K562 (cell line): ENCODE measurements around the gene PRKAG1. TPM values are rescaled to one million over a fixed set of nuclear protein-coding genes. Genes with fewer than 3 reads are reported as not detected.

Experiments used
- ATAC-seq: fragments of 200-7000 bp; cut with Tn5 transposase; 3 replicates; pipeline ENCODE4 v1.9.1; 2020; ENCODE audit warnings: moderate library complexity
- BruUV-seq: library from RNA; stranded (reverse); fragments of 400-500 nt; replicated peaks from 2 replicates; lab custom pipeline; 2021; lab: Mats Ljungman, UMichigan
- CTCF ChIA-PET: fragments of 300-600 bp; formaldehyde crosslinking; extraction: SDS; loops from one replicate; lab custom pipeline; 2021; ENCODE audit warnings: low intra/inter-chr PET ratio; lab: Yijun Ruan, JAX
- POLR2A ChIA-PET: fragments of 300-600, 350-650 bp; sonication (Branson Sonifier 250); formaldehyde crosslinking; extraction: SDS; loops from one replicate; lab custom pipeline; 2021; ENCODE audit warnings: antibody characterized with exemption, inconsistent platforms; lab: Yijun Ruan, JAX
- DNase-seq, 4 experiments: peaks; one replicate each; pipeline versions ENCODE4 v3.0.0 to v3.0.0-alpha.2; 2011 to 2018; ENCODE audit warnings: low spot score in 3 of 4, mixed read lengths in 3 of 4; ENCODE audit errors: extremely low read depth in 1 of 4
- FAIRE-seq: peaks from 2 replicates; lab custom pipeline; 2011; peaks lifted over from hg19 to GRCh38; lab: Jason Lieb, UNC
- H2AFZ ChIP-seq: 2 replicates; pipeline ENCODE4 v1.6.0; 2011; ENCODE audit warnings: low read depth, low read length, control low read depth, inconsistent platforms
- H3K27ac ChIP-seq: fragments of 200-600 bp; 3 replicates; pipeline ENCODE4 v1.8.0; 2011; ENCODE audit warnings: low read depth, mild to moderate bottlenecking, control low read depth, inconsistent platforms, low read length, moderate library complexity, mixed read lengths; ENCODE audit errors: extremely low read depth
- H3K27me3 ChIP-seq, 2 experiments: fragments of 300-600 bp in 1 of 2; 2 replicates in 1 of 2; 3 replicates in 1 of 2; pipeline versions ENCODE4 v1.6.0 to v1.8.0; 2011; ENCODE audit warnings: inconsistent platforms in 2 of 2, low read length in 2 of 2, mild to moderate bottlenecking in 1 of 2, mixed read lengths in 1 of 2, moderate library complexity in 1 of 2; ENCODE audit not compliant: control insufficient read depth in 2 of 2, insufficient read depth in 2 of 2
- H3K36me3 ChIP-seq: fragments of 300-600 bp; 3 replicates; pipeline ENCODE4 v1.8.0; 2011; ENCODE audit warnings: mild to moderate bottlenecking, low read length, inconsistent platforms; ENCODE audit not compliant: control insufficient read depth, insufficient read depth
- H3K4me1 ChIP-seq, 2 experiments: fragments of 200-600 bp in 1 of 2; replicated peaks in 1 of 2; 2 replicates in 1 of 2; 3 replicates in 1 of 2; pipeline versions ENCODE4 v1.5.1 to v1.8.0; 2011; ENCODE audit warnings: inconsistent platforms in 2 of 2, low read length in 2 of 2, mild to moderate bottlenecking in 1 of 2, mixed read lengths in 1 of 2, moderate library complexity in 1 of 2; ENCODE audit not compliant: control insufficient read depth in 2 of 2, insufficient read depth in 2 of 2
- H3K4me2 ChIP-seq: 2 replicates; pipeline ENCODE4 v1.6.1; 2011; ENCODE audit warnings: low read length, control low read depth, inconsistent platforms, mixed read lengths; ENCODE audit not compliant: insufficient read depth
- H3K4me3 ChIP-seq: fragments of 200-600 bp; sonication (generic), shearing (Covaris generic); 2 replicates; pipeline ENCODE4 v1.5.1; 2016; ENCODE audit warnings: control low read depth, inconsistent platforms
- H3K79me2 ChIP-seq: fragments of 200-600 bp; 3 replicates; pipeline ENCODE4 v1.8.0; 2011; ENCODE audit warnings: low read length, inconsistent platforms; ENCODE audit not compliant: control insufficient read depth, insufficient read depth
- H3K9ac ChIP-seq, 2 experiments: 2 replicates each; pipeline versions ENCODE4 v1.6.0 to v1.6.1; 2011; ENCODE audit warnings: low read depth in 2 of 2, low read length in 2 of 2, control low read depth in 1 of 2, inconsistent platforms in 1 of 2, mild to moderate bottlenecking in 1 of 2, mixed read lengths in 1 of 2; ENCODE audit not compliant: insufficient read depth in 1 of 2
- H3K9me1 ChIP-seq: one replicate; pipeline ENCODE4 v1.6.0; 2011; ENCODE audit warnings: inconsistent platforms, mild to moderate bottlenecking, low read length, moderate library complexity; ENCODE audit not compliant: control insufficient read depth, insufficient read depth
- H3K9me3 ChIP-seq: replicated peaks from 2 replicates; pipeline ENCODE4 v1.5.1; 2011; ENCODE audit warnings: low read depth, low read length, inconsistent platforms; ENCODE audit not compliant: control insufficient read depth, insufficient read depth
- H4K20me1 ChIP-seq: replicated peaks from 2 replicates; pipeline ENCODE4 v1.6.1; 2011; ENCODE audit warnings: low read length, inconsistent platforms, mixed read lengths; ENCODE audit not compliant: control insufficient read depth, insufficient read depth
- EP400 ChIP-seq: fragments of 450-650 bp; IDR thresholded peaks from 2 replicates; pipeline ENCODE4 v1.6.1; 2017; ENCODE audit warnings: antibody characterized with exemption, mild to moderate bottlenecking, moderate library complexity
- FOXJ3 ChIP-seq: sonication (generic); formaldehyde crosslinking; IDR thresholded peaks from 2 replicates; pipeline ENCODE4 v1.4.0; 2020; ENCODE audit warnings: mild to moderate bottlenecking, missing genetic modification reagents
- GABPA ChIP-seq: fragments of 200-800 bp; sonication (Bioruptor generic); conservative IDR thresholded peaks from 2 replicates; pipeline ENCODE4 v1.6.1; 2016; ENCODE audit warnings: low read depth, missing genetic modification characterization, missing compliant biosample characterization
- HMG20B ChIP-seq: fragments of 250-450 bp; sonication (Bioruptor Pico); IDR thresholded peaks from 2 replicates; pipeline ENCODE4 v1.5.0; 2021; ENCODE audit warnings: mild to moderate bottlenecking
- IRF2 ChIP-seq: sonication (generic); formaldehyde crosslinking; IDR thresholded peaks from 2 replicates; pipeline ENCODE4 v1.8.1; 2022; ENCODE audit warnings: mild to moderate bottlenecking, missing genetic modification reagents
- KDM2B ChIP-seq: fragments of 250-450 bp; sonication (Bioruptor Pico); IDR thresholded peaks from 2 replicates; pipeline ENCODE4 v1.8.0; 2021; ENCODE audit warnings: mild to moderate bottlenecking, moderate library complexity
- MYNN ChIP-seq, 2 experiments: sonication (generic); formaldehyde crosslinking in 1 of 2; IDR thresholded peaks; 2 replicates each; pipeline versions ENCODE4 v1.5.0 to v1.6.1; 2016 to 2020; ENCODE audit warnings: antibody characterized with exemption in 1 of 2, missing genetic modification reagents in 1 of 2
- NFRKB ChIP-seq: fragments of 450-650 bp; IDR thresholded peaks from 2 replicates; pipeline ENCODE4 v1.6.1; 2016; ENCODE audit warnings: low read depth
- POLR2A ChIP-seq: fragments of 450-650 bp; conservative IDR thresholded peaks from 2 replicates; pipeline ENCODE4 v1.6.1; 2016
- POLR3G ChIP-seq: IDR thresholded peaks from 2 replicates; pipeline ENCODE4 v1.6.1; 2011; ENCODE audit not compliant: insufficient read length, insufficient replicate concordance; ENCODE audit errors: extremely low read depth
- SMAD3 ChIP-seq: fragments of 450-650 bp; formaldehyde crosslinking; conservative IDR thresholded peaks from 2 replicates; pipeline ENCODE4 v1.4.0; 2020; ENCODE audit warnings: mild to moderate bottlenecking
- SREBF2 ChIP-seq: sonication (generic); formaldehyde crosslinking; IDR thresholded peaks from 2 replicates; pipeline ENCODE4 v1.4.0; 2020; ENCODE audit warnings: mild to moderate bottlenecking, missing genetic modification reagents
- SRF ChIP-seq, 2 experiments: fragments of 250-450, 450-650 bp in 1 of 2; sonication (Bioruptor Pico) in 1 of 2; sonication (generic) in 1 of 2; formaldehyde crosslinking; IDR thresholded peaks; 2 replicates each; pipeline versions ENCODE4 v1.5.0 to v1.5.1; 2020 to 2022; ENCODE audit warnings: mild to moderate bottlenecking in 1 of 2, missing genetic modification reagents in 1 of 2
- ZNF311 ChIP-seq: fragments of 250-450 bp; sonication (Bioruptor Pico); IDR thresholded peaks from 2 replicates; pipeline ENCODE4 v1.4.0; 2020; ENCODE audit warnings: mild to moderate bottlenecking, moderate library complexity
- ZNF696 ChIP-seq: fragments of 250-450 bp; sonication (Bioruptor Pico); conservative IDR thresholded peaks from 2 replicates; pipeline ENCODE4 v1.4.0; 2020; ENCODE audit warnings: mild to moderate bottlenecking, moderate library complexity
- WGBS: fragments of 100-300 bp; shearing (Covaris generic); methylation state at CpG from one replicate; pipeline ENCODE4 v1.1.6; 2016; ENCODE audit warnings: low coverage, mixed read lengths; ENCODE audit not compliant: insufficient coverage; ENCODE audit errors: missing lambda C conversion rate; 5-methylcytosine and 5-hydroxymethylcytosine counted together
- in situ Hi-C: fragments of 300-500 bp; cut with MboI; formaldehyde crosslinking; loops from 4 replicates; pipeline ENCODE4 v1.15.0; 2018; ENCODE audit warnings: inconsistent platforms, mixed read lengths
- intact Hi-C: fragments of 100-400 bp; cut with micrococcal nuclease; formaldehyde crosslinking; loops from 2 replicates; pipeline ENCODE4 v1.14.2; 2022
- polyA plus RNA-seq, 8 experiments: library from polyadenylated mRNA; depleted of rRNA in 4 of 8; stranded (reverse) in 5 of 8; unstranded in 3 of 8; fragments of >200 nt; fragmentation: Nextera tagmentation in 2 of 8; fragmentation: Illumina TruSeq in 1 of 8; extraction: Ambion mirVana in 2 of 8; extraction: Trizol in 1 of 8; gene quantifications; 2 replicates each; pipeline versions ENCODE4 v1.2.1 to v1.2.3, GENCODE V29; 2011 to 2014; ENCODE audit warnings: inconsistent platforms in 1 of 8, missing spikeins in 1 of 8
- total RNA-seq, 7 experiments: library from RNA; depleted of rRNA in 6 of 7; stranded (reverse); fragments of >200 nt in 6 of 7; fragmentation: Illumina TruSeq in 2 of 7; extraction: Trizol in 2 of 7; gene quantifications; 2 replicates each; pipeline versions ENCODE4 v1.2.1 to v1.2.3, GENCODE V29; 2011 to 2021; ENCODE audit warnings: low replicate concordance in 1 of 7

Gene PRKAG1
- total and polyA plus RNA-seq, 9 of the 15 experiments (the other 6 are each of a cell fraction or from before 2014, with no cell fraction given) = 51.1 to 126 (median 79.1) TPM

DNA sequence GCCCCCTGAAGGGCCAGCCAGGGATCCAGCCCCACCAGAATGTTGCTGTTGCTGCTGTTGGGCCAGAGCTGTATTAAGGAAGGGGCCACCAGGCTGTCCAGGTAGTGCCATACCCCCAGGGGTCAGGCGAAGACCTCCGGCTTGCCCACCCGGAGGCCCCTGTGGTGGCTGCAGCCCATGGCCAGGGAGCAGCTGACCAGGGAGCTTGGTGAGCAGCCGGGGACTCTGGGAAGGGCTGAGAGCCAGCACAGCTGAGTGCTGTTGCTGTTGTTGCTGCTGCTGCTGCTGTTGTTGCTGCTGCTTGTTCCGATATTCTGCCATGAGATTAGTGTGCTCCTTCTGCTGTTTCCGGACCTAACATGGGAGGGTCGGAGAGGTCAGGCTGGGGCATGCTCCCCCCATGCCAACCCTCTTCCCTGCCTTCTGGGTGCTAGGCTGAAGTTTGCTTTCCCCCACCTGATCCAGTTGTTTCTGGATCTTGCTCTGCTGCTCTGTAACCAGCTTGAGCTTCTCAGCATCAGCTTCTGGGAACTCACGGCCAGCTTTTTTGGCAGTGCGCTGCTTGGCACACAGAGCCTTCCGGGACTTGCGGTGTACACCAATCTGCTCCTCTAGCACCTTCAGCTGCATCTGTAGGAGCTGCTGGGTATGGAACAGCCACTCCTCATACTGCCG lies 15.2 kb upstream of the PRKAG1 start (continued):
- TF ChIP-seq EP400 (no peak), ZNF311 (CRISPR knock-in tag) (no peak), NFRKB (no peak), IRF2 (no peak), SREBF2 (CRISPR knock-in tag) (no peak), POLR2A (no peak), HMG20B (no peak)

DNA sequence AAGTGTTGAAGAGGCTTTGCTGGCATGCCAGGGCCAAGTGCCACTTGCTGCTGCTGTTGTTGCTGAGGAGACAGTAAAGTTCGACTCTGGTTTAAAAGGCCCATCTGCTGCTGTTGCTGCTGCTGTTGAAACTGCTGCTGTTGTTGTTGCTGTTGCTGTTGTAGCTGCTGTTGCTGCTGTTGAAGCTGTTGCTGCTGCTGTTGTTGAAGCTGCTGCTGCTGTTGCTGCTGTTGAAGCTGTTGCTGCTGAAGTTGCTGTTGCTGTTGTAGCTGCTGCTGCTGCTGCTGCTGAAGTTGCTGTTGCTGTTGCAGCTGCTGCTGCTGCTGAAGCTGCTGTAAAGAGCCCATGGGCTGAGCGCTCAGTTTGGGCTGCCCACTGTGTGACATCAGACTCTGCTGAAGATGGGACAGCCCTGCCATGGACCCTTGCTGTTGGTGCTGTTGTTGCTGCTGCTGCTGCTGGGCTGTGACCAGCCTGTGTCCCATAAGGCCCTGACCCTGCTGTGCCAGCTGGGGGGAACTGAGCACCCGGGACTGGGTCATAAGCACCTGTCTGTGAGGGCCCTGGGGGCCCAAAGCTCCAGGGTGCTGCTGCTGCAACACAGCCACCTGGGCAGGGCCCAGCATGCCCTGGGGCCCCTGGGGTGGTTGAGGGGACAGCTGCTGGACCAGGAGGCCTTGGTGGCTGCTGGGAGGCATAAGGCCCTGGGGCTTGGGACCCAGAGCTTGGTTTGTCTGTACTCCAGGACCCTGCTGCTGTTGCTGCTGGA lies 14.3 kb upstream of the PRKAG1 start:
- H3K9ac ChIP-seq = peak overlapping the region in 1 of 2 experiments; percentile 41; a peak in 1 of 4 replicates
- no peak for ATAC-seq
- no peak for FAIRE-seq
- H2AFZ ChIP-seq = no peak overlapping the region
- intact Hi-C loops (no loop called here), in situ Hi-C loops (no loop called here)
- peaks cover 97% of the 10 kb centered on the region for H3K36me3 ChIP-seq
- no peak overlapping the region for H3K4me2 ChIP-seq
- H3K9me3 ChIP-seq = no peaks in the 10 kb centered on the region
- POLR2A ChIA-PET = interaction anchor here (0.6 to 12.9 kb wide), 7 partner anchors 9 to 487 kb away, joined by 3 to 78 read pairs (median 6); partner anchors contain the start of gene PRKAG1
- H3K27me3 ChIP-seq = no peaks in the 10 kb centered on the region
- peaks cover 0 to 13% of the 10 kb centered on the region in 2 experiments; a peak in 1 of 5 replicates for H3K4me1 ChIP-seq
- CTCF ChIA-PET = no interaction called here
- no peaks in the 10 kb centered on the region for H3K79me2 ChIP-seq
- no peaks in the 10 kb centered on the region for H3K9me1 ChIP-seq
- no peak overlapping the region for H3K27ac ChIP-seq
- no peak overlapping the region for H3K4me3 ChIP-seq
- no TSS peak for BruUV-seq
- no peaks in the 10 kb centered on the region; the same call in 1 of the 2 replicates for H4K20me1 ChIP-seq
- DNase-seq = no peak
- no peak for TF ChIP-seq KDM2B (CRISPR knock-in tag)
- no peak for TF ChIP-seq POLR3G
- TF ChIP-seq SRF (CRISPR knock-in tag; IDR thresholded peaks at IDR 0.05) = no peak
- no peak for TF ChIP-seq SMAD3 (CRISPR knock-in tag)
- no peak for TF ChIP-seq GABPA
- TF ChIP-seq FOXJ3 (CRISPR knock-in tag) = no peak
- TF ChIP-seq ZNF696 (CRISPR knock-in tag) = no peak
- TF ChIP-seq MYNN (IDR thresholded peaks at IDR 0.05) = 0 out of 2 replicates have a peak, but pooled peaks have one; percentile 27
- TF ChIP-seq MYNN (CRISPR knock-in tag; IDR thresholded peaks at IDR 0.05) = no peak
- WGBS = 97% methylated on average over 3 of the region's 3 CpGs
